Measurements from ENCODE around the gene PEAK3.

GRCh38 chr19:2224754-2225349 lies 57.1 kb downstream of the PEAK3 start:
- TF ChIP-seq POLR2A (IDR thresholded peaks at IDR 0.05): no peak
- TF ChIP-seq CTCF (IDR thresholded peaks at IDR 0.05): no peak

Measured in lower leg skin (tissue), 3 donors.